GM23338 (cell line): ENCODE data around the gene PPA1. TPM values are rescaled to one million over a fixed set of nuclear protein-coding genes. Genes with fewer than 3 reads are reported as not detected.
"Not testable (repeated sequence)": the region's sequence is repeated elsewhere in the genome, so short reads cannot be mapped to it uniquely, and the experiment has no call there.

Experiments used
- ATAC-seq: fragments of 200-7000 bp; cut with Tn5 transposase; 3 replicates; pipeline ENCODE4 v1.9.1; 2020
- DNase-seq: peaks from one replicate; pipeline ENCODE4 v3.0.0-alpha.2; 2015; ENCODE audit warnings: low spot score
- H2AFZ ChIP-seq: fragments of 200-600 bp; sonication (generic); 2 replicates; pipeline ENCODE4 v1.8.0; 2016; ENCODE audit warnings: antibody characterized with exemption, mild to moderate bottlenecking, moderate library complexity
- H3F3A ChIP-seq: fragments of 200-600 bp; sonication (generic); replicated peaks from 2 replicates; pipeline ENCODE4 v1.8.0; 2017; ENCODE audit warnings: antibody characterized with exemption, mixed run types, low read depth
- H3K27ac ChIP-seq: fragments of 200-600 bp; sonication (generic); 2 replicates; pipeline ENCODE4 v1.6.1; 2016; ENCODE audit warnings: low read depth
- H3K27me3 ChIP-seq: fragments of 200-600 bp; sonication (generic); 2 replicates; pipeline ENCODE4 v1.8.0; 2016; ENCODE audit warnings: mild to moderate bottlenecking, mixed run types, moderate library complexity; ENCODE audit not compliant: insufficient read depth
- H3K36me3 ChIP-seq: fragments of 200-600 bp; sonication (generic); 2 replicates; pipeline ENCODE4 v1.8.0; 2016; ENCODE audit warnings: mild to moderate bottlenecking; ENCODE audit not compliant: insufficient read depth
- H3K4me1 ChIP-seq: fragments of 200-600 bp; sonication (generic); 2 replicates; pipeline ENCODE4 v1.8.0; 2016; ENCODE audit warnings: mild to moderate bottlenecking, moderate library complexity; ENCODE audit not compliant: insufficient read depth
- H3K4me2 ChIP-seq: fragments of 200-600 bp; sonication (generic); 2 replicates; pipeline ENCODE4 v1.7.1; 2017; ENCODE audit warnings: mixed run types
- H3K4me3 ChIP-seq: fragments of 200-600 bp; sonication (generic); 2 replicates; pipeline ENCODE4 v1.6.1; 2016; ENCODE audit warnings: mixed run types
- H3K79me2 ChIP-seq: fragments of 200-600 bp; sonication (generic); replicated peaks from 2 replicates; pipeline ENCODE4 v1.8.0; 2017; ENCODE audit warnings: mild to moderate bottlenecking; ENCODE audit not compliant: insufficient read depth
- H3K9me2 ChIP-seq: fragments of 200-600 bp; sonication (generic); 2 replicates; pipeline ENCODE4 v1.8.0; 2017; ENCODE audit not compliant: insufficient read depth
- H4K20me1 ChIP-seq: fragments of 200-600 bp; sonication (generic); replicated peaks from 2 replicates; pipeline ENCODE4 v1.8.0; 2017; ENCODE audit warnings: mild to moderate bottlenecking; ENCODE audit not compliant: insufficient read depth
- H3K27ac Mint-ChIP-seq: 2 replicates; pipeline ENCODE4 v1.8.0; 2020; ENCODE audit warnings: inconsistent platforms, mild to moderate bottlenecking, moderate library complexity, mixed read lengths
- H3K27me3 Mint-ChIP-seq: 3 replicates; pipeline ENCODE4 v1.8.0; 2022; ENCODE audit warnings: low read depth, mild to moderate bottlenecking, moderate library complexity, mixed read lengths, inconsistent platforms; ENCODE audit not compliant: insufficient read depth, poor library complexity
- H3K36me3 Mint-ChIP-seq: 3 replicates; pipeline ENCODE4 v1.8.0; 2021; ENCODE audit warnings: low read depth, mild to moderate bottlenecking, inconsistent platforms, moderate library complexity, mixed read lengths
- H3K4me1 Mint-ChIP-seq: 3 replicates; pipeline ENCODE4 v1.8.0; 2020; ENCODE audit warnings: mild to moderate bottlenecking, inconsistent platforms, mixed read lengths
- H3K4me3 Mint-ChIP-seq: 3 replicates; pipeline ENCODE4 v1.8.0; 2021; ENCODE audit warnings: moderate library complexity, mild to moderate bottlenecking, inconsistent platforms, mixed read lengths
- H3K9me3 Mint-ChIP-seq: 3 replicates; pipeline ENCODE4 v1.8.0; 2020; ENCODE audit warnings: moderate library complexity, mild to moderate bottlenecking, inconsistent platforms, mixed read lengths
- CTCF ChIP-seq, 2 experiments: fragments of 200-600 bp in 1 of 2; sonication (generic) in 1 of 2; conservative IDR thresholded peaks; 2 replicates each; pipeline versions ENCODE4 v1.5.1 to v1.6.1; 2016 to 2017; ENCODE audit warnings: antibody characterized with exemption in 2 of 2, low read depth in 2 of 2, mild to moderate bottlenecking in 2 of 2, moderate library complexity in 1 of 2
- EZH2 ChIP-seq: fragments of 200-600 bp; sonication (generic); IDR thresholded peaks from one replicate; pipeline ENCODE4 v1.8.0; 2017; ENCODE audit warnings: antibody characterized with exemption, mild to moderate bottlenecking, low read depth; ENCODE audit not compliant: unreplicated experiment
- EZH2phosphoT487 ChIP-seq: fragments of 200-600 bp; sonication (generic); IDR thresholded peaks from one replicate; pipeline ENCODE4 v1.8.1; 2018; ENCODE audit warnings: antibody characterized with exemption; ENCODE audit not compliant: unreplicated experiment
- JUNB ChIP-seq: IDR thresholded peaks from one replicate; pipeline ENCODE4 v1.6.1; 2016; ENCODE audit warnings: antibody characterized with exemption; ENCODE audit not compliant: unreplicated experiment
- POLR2AphosphoS5 ChIP-seq: IDR thresholded peaks from 2 replicates; pipeline ENCODE4 v1.6.1; 2016; ENCODE audit warnings: antibody characterized with exemption, low read depth
- ZNF114 ChIP-seq: fragments of 250-450 bp; sonication (Bioruptor Pico); IDR thresholded peaks from 2 replicates; pipeline ENCODE4 v1.5.0; 2020; ENCODE audit warnings: mild to moderate bottlenecking, moderate library complexity
- ZNF331 ChIP-seq: fragments of 250-450 bp; sonication (Bioruptor Pico); IDR thresholded peaks from 2 replicates; pipeline ENCODE4 v1.5.0; 2020; ENCODE audit warnings: low read depth, mild to moderate bottlenecking, moderate library complexity
- polyA plus RNA-seq: library from polyadenylated mRNA; unstranded; fragments of >200 nt; fragmentation: Nextera tagmentation; extraction: Ambion mirVana; gene quantifications from 2 replicates; pipeline ENCODE4 v1.2.1, GENCODE V29; 2016
- total RNA-seq: library from RNA; depleted of rRNA; stranded (reverse); fragments of >200 nt; shearing (Covaris generic); gene quantifications from 2 replicates; pipeline ENCODE4 v1.2.3, GENCODE V29; 2014
- TF ChIP-seq, protein P1 (sequence below): IDR thresholded peaks from 2 replicates; pipeline ENCODE4 v1.6.1; 2016; ENCODE audit warnings: antibody characterized with exemption
- TF ChIP-seq, protein P2 (sequence below): IDR thresholded peaks from one replicate; pipeline ENCODE4 v1.6.1; 2018; ENCODE audit warnings: antibody characterized with exemption; ENCODE audit not compliant: unreplicated experiment

Gene PPA1
- total and polyA plus RNA-seq, 2 experiments from 2014 or later, result 135 to 228 TPM

- not testable (repeated sequence) for ATAC-seq, H3K36me3 Mint-ChIP-seq, H3K9me2 ChIP-seq, H2AFZ ChIP-seq, H3K27me3 Mint-ChIP-seq, H3K27me3 ChIP-seq, H3K4me1 ChIP-seq, H3K9me3 Mint-ChIP-seq, H3K36me3 ChIP-seq, DNase-seq, H3K4me3 ChIP-seq, H3F3A ChIP-seq, H3K27ac ChIP-seq, H3K4me1 Mint-ChIP-seq, H3K4me3 Mint-ChIP-seq, H3K27ac Mint-ChIP-seq, H3K4me2 ChIP-seq
- Histone ChIP-seq H4K20me1 (peaks cover 15% of the 10 kb centered on the region), H3K79me2 (peaks cover 37% of the 10 kb centered on the region)
Measured at GRCh38 chr10:70222811-70223447, 10.3 kb downstream of the PPA1 start.

DNA sequence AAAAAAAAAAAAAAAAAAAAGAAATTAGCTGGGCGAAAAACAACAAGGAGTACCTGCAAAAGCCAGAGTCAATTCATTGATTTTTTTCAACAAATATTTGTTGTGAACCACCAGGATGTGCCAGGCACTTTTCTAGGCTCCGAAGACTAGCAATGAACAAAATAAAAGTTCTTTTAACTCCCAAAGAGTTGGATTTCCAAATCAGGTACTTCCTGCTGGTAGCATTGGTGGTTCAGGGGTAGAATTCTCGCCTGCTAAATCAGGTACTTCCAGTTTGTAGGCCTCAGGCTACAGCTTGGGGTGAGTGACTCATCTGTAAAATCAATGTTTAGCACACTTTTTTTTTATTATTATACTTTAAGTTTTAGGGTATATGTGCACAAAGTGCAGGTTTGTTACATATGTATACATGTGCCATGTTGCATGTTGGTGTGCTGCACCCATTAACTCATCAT lies 10.9 kb downstream of the PPA1 start:
- Histone ChIP-seq H3F3A (0 out of 2 replicates have a peak, but pooled peaks cover 2% of the 10 kb centered on the region), H3K36me3 (peaks cover 5% of the 10 kb centered on the region; the same call in 1 of the 2 replicates), H3K4me1 (no peaks in the 10 kb centered on the region), H2AFZ (no peak overlapping the region), H3K27me3 (no peaks in the 10 kb centered on the region), H3K9me2 (no peaks in the 10 kb centered on the region), H3K27ac (no peak overlapping the region; the same call in 1 of the 2 replicates), H3K4me2 (no peak overlapping the region), H4K20me1 (peaks cover 12% of the 10 kb centered on the region), H3K4me3 (no peak overlapping the region), H3K79me2 (peaks cover 34% of the 10 kb centered on the region)
- no peak for DNase-seq
- no peak for ATAC-seq
- Mint-ChIP-seq H3K4me1 (0 out of 3 replicates have a peak, but pooled peaks cover 2% of the 10 kb centered on the region), H3K27me3 (peaks cover 2% of the 10 kb centered on the region), H3K27ac (no peak overlapping the region), H3K4me3 (no peak overlapping the region), H3K36me3 (peaks cover 9% of the 10 kb centered on the region; the same call in 2 of the 3 replicates), H3K9me3 (no peaks in the 10 kb centered on the region)
- TF ChIP-seq CTCF (conservative IDR thresholded peaks at IDR 0.05; ENCODE audit: low read depth in 2 of 2) (no peak), ZNF114 (CRISPR knock-in tag) (no peak), JUNB (no peak), EZH2 (no peak), EZH2phosphoT487 (no peak), POLR2AphosphoS5 (no peak)

DNA sequence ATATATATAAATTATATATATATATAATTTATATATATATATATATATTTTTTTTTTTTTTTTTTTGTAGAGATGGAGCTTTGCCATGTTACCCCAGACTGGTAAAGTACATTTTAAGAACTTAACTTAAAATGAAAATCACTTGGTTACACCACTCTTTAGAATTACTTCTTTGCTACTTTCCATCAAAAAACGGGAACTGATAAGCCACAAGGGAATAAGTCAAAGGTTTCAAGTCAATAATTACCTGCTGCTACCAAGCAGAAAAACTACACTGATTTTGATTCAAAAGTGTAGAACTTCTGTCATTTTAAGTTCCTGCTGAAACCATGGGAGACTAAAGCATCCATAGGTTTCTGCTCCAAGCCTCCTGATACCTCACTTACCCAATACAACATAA lies 12.2 kb downstream of the PPA1 start:
- H3K79me2 ChIP-seq, result peaks cover 24% of the 10 kb centered on the region
- peaks cover 12% of the 10 kb centered on the region; the same call in 2 of the 3 replicates for H3K36me3 Mint-ChIP-seq
- H3K4me1 ChIP-seq, result no peaks in the 10 kb centered on the region
- no peak overlapping the region for H2AFZ ChIP-seq
- H3K4me3 ChIP-seq, result no peak overlapping the region
- DNase-seq, result no peak
- no peaks in the 10 kb centered on the region for H3K9me3 Mint-ChIP-seq
- H3F3A ChIP-seq, result 0 out of 2 replicates have a peak, but pooled peaks cover 2% of the 10 kb centered on the region
- H3K36me3 ChIP-seq, result peaks cover 8% of the 10 kb centered on the region; the same call in 1 of the 2 replicates
- no peak overlapping the region for H3K4me3 Mint-ChIP-seq
- H3K27me3 ChIP-seq, result no peaks in the 10 kb centered on the region
- peaks cover 12% of the 10 kb centered on the region for H4K20me1 ChIP-seq
- ATAC-seq, result no peak
- H3K4me1 Mint-ChIP-seq, result 0 out of 3 replicates have a peak, but pooled peaks cover 2% of the 10 kb centered on the region
- H3K9me2 ChIP-seq, result no peaks in the 10 kb centered on the region
- H3K27ac Mint-ChIP-seq, result no peak overlapping the region
- no peak overlapping the region for H3K4me2 ChIP-seq
- no peak overlapping the region for H3K27ac ChIP-seq
- H3K27me3 Mint-ChIP-seq, result peaks cover 2% of the 10 kb centered on the region
- TF ChIP-seq, protein P1, sequence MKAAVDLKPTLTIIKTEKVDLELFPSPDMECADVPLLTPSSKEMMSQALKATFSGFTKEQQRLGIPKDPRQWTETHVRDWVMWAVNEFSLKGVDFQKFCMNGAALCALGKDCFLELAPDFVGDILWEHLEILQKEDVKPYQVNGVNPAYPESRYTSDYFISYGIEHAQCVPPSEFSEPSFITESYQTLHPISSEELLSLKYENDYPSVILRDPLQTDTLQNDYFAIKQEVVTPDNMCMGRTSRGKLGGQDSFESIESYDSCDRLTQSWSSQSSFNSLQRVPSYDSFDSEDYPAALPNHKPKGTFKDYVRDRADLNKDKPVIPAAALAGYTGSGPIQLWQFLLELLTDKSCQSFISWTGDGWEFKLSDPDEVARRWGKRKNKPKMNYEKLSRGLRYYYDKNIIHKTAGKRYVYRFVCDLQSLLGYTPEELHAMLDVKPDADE, result no peak
- TF ChIP-seq ZNF331, result no peak
- no peak for TF ChIP-seq POLR2AphosphoS5
- TF ChIP-seq EZH2phosphoT487, result no peak
- TF ChIP-seq, protein P2, sequence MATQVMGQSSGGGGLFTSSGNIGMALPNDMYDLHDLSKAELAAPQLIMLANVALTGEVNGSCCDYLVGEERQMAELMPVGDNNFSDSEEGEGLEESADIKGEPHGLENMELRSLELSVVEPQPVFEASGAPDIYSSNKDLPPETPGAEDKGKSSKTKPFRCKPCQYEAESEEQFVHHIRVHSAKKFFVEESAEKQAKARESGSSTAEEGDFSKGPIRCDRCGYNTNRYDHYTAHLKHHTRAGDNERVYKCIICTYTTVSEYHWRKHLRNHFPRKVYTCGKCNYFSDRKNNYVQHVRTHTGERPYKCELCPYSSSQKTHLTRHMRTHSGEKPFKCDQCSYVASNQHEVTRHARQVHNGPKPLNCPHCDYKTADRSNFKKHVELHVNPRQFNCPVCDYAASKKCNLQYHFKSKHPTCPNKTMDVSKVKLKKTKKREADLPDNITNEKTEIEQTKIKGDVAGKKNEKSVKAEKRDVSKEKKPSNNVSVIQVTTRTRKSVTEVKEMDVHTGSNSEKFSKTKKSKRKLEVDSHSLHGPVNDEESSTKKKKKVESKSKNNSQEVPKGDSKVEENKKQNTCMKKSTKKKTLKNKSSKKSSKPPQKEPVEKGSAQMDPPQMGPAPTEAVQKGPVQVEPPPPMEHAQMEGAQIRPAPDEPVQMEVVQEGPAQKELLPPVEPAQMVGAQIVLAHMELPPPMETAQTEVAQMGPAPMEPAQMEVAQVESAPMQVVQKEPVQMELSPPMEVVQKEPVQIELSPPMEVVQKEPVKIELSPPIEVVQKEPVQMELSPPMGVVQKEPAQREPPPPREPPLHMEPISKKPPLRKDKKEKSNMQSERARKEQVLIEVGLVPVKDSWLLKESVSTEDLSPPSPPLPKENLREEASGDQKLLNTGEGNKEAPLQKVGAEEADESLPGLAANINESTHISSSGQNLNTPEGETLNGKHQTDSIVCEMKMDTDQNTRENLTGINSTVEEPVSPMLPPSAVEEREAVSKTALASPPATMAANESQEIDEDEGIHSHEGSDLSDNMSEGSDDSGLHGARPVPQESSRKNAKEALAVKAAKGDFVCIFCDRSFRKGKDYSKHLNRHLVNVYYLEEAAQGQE, result no peak
